Stimulated activated CD4-positive, alpha-beta T cell treated with anti-CD3 and anti-CD28 coated beads, Interleukin-4, amount 100 ng/mL, for 24 hours (primary cell): Measurements from ENCODE around the gene DLEC1.
"Not testable (repeated sequence)": the region's sequence is repeated elsewhere in the genome, so short reads cannot be mapped to it uniquely, and the experiment has no call there.

Source experiments
- DNase-seq: peaks from one replicate; pipeline ENCODE4 v3.0.0-alpha.2; 2020

The DLEC1 gene

GRCh38 chr3:38046821-38047220, 7.8 kb downstream of the DLEC1 start:
- DNase-seq, result no peak

DNA sequence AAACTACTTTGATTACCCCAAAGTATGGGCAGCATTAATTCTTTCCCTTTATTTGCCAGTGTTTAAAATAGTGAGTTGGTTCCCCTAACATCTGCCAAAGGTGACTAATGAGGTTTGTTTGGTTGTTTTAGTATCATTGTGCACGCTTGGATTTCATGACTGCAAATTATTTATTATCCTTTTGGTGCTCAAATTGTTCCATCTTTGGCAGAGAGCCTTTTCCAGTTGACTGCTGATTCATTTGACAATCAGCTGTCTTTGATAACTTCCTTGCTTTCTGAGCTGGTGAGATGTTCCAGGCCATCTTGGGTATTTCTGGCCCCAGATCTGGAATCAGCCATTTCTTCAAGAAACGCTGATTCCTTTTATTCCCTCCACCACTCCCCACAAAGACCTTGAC, 8.9 kb downstream of the DLEC1 start:
- no peak for DNase-seq

DNA sequence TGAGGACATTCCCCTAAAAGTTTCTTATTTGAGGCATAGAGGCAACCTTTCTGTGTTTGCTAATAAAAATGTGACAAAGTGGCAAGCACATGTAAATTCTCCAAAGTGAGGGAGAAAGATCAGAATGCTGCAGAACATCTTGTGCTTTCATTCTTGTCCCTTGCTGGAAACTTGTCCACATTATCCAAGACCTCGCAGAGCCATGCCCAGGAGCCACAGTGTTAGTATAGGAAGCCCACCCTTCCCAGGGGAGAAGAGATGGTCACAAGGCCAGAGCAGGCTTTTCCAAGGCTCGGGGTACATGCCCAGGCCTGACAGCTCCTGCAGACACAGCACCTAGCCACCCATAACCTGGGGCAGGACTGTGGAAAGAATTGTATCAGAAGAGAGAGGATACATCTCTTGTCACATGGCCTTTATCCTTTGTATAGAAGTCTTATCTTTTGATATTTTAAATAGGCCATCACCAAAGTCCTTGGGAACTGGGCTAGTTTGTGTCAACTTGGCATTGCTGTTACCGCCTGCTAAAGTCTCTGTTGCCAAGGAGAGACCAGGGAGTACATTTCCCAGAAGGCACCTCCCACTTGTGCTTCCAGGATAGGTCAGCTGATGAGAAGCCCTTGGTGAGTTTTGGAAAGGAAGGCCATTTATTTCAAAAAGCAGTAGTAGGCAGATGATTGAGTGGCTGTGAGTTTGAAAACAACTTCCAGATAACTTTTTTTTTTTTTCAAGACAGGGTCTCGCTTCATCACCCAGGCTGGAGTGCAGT, 10.5 kb downstream of the DLEC1 start:
- no peak for DNase-seq

DNA sequence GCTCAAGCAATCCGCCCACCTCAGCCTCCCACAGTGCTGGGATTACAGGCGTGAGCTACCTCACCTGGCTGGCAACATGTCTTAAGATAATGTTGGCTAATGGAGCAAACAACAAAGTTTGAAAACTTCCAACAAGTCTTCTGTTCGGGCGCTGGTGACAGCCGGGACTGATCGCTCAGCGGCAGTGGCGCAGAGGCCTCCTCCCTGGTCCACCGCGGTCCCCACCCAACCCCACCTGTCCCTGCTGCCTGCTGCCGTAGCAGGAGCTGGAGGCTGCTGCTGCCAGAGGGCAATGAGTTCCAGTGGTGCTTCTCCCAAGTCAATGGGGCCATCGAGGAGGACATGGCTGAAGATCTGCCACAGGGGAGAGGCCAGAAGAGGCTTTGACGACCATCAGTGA, 12.1 kb downstream of the DLEC1 start:
- DNase-seq, result no peak

DNA sequence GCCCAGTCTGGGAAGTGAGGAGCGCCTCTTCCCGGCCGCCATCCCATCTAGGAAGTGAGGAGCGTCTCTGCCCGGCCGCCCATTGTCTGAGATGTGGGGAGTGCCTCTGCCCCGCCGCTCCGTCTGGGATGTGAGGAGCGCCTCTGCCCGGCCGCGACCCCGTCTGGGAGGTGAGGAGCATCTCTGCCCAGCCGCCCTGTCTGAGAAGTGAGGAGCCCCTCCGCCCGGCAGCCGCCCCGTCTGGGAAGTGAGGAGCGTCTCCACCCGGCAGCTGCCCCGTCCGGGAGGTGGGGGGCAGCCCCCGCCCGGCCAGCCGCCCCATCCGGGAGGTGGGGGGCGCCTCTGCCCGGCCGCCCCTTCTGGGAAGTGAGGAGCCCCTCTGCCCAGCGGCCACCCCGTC, 14.3 kb downstream of the DLEC1 start:
- not testable (repeated sequence) for DNase-seq

GRCh38 chr3:38053813-38054498, 14.9 kb downstream of the DLEC1 start:
- DNase-seq, result not testable (repeated sequence)

GRCh38 chr3:38054499-38055001, 15.5 kb downstream of the DLEC1 start:
- DNase-seq, result no peak

DNA sequence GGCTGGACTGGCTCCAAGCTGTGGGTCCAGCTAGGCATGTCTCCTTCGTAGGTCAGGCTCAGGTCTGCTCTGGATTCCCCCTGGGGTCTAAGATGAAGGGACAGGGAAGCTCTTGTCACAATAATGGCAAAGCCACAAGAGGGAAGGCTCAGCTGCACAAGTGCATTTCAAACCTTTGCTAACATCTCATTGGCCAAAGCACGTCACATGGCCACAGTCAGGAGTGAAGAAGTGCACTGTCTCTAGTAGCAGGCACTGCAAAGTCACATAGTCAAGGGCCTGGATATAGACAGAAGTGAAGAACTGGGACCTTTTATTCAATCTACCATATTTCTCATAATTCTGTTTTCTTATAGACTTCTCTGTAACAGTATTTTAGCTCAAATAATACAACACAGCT, 20.1 kb downstream of the DLEC1 start:
- DNase-seq, result no peak

GRCh38 chr3:38059591-38059990, 20.6 kb downstream of the DLEC1 start:
- no peak for DNase-seq

- DNase-seq, result no peak
Observed at GRCh38 chr3:38062809-38063208, 23.8 kb downstream of the DLEC1 start.

DNA sequence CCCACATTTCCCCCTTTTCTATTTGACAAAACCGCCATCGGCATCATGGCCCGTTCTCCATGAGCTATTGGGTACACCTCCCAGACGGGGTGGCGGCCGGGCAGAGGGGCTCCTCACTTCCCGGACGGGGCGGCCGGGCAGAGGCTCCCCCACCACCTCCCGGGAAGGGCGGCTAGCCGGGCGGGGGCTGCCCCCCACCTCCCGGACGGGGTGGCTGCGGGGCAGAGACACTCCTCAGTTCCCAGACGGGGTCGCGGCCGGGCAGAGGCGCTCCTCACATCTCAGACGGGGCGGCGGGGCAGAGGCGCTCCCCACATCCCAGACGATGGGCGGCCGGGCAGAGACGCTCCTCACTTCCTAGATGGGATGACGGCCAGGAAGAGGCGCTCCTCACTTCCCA, 25.4 kb downstream of the DLEC1 start:
- not testable (repeated sequence) for DNase-seq

DNA sequence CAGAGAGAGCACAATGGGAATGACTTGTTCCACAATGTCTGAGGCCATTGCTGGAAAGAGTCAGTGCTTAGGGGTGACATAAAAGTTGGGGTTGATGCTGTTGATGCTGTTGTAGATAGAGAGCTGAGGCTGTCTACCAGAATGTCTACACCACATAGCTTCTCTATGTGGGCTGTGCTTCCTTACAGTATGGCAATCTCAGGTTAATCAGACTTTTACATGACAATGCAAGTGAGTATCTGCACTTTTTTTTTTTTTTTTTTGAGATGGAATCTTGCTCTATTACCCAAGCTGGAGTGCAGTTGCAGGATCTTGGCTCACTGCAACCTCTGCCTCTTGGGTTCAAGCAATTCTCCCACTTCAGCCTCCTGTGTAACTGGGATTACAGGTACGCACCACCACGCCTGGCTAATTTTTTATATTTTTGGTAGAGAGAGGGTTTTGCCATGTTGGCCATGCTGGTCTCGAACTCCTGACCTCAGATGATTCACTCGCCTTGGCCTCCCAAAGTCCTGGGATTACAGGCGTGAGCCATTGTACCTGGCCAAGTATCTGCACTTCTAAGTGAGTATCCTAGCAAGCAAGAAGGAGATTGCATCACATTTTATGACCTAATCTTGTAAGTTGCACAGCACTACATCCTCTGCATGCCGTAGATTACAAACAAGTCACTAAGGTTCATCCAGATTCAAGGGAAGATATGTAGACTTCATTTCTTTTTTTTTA, 28.7 kb downstream of the DLEC1 start:
- no peak for DNase-seq

DNA sequence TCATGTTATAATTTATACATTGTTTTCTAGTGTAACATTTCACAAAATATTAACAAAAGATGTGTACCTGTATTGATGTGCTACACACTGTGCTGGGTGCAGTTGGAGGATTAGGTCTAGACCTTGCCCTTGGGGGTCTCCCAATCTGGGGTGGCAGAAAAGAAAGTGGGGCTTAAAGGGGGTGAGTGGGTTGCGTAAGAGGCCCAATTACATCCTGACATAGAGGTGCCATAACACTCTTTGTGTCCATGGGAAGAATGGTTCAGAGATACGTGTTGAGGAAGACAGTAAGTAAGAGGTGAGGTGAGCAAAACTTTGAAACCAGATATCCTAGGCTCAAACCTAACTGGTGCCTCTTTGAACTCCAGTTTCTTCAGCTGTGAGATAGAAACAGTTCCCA, 31.0 kb downstream of the DLEC1 start:
- no peak for DNase-seq

GRCh38 chr3:38077073-38077472, 38.1 kb downstream of the DLEC1 start:
- DNase-seq, result not testable (repeated sequence)

- not testable (repeated sequence) for DNase-seq
Observed at GRCh38 chr3:38082296-38082695, 43.3 kb downstream of the DLEC1 start.

- not testable (repeated sequence) for DNase-seq
Observed at GRCh38 chr3:38083254-38083653, 44.2 kb downstream of the DLEC1 start.

DNA sequence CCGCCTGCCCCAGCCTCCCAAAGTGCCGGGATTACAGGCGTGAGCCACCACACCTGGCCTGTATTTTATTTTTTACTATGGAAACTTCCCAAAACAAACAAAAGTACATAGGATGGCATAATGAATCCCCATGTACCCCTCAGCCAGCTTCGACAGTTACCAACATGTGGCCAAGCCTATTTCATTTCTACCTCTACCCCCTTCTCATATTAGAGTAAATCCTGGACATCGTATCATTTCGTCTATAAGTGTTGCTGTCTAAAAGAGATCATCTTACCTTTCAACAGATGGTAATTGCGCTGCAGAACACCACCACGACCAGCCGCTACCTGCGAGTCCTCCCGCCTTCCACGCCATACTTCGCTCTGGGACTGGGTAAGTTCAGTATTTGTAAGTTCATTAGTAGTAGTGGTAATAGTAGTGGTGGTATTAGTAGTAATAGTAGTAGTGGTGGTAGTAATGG, 44.9 kb downstream of the DLEC1 start:
- no peak for DNase-seq

DNA sequence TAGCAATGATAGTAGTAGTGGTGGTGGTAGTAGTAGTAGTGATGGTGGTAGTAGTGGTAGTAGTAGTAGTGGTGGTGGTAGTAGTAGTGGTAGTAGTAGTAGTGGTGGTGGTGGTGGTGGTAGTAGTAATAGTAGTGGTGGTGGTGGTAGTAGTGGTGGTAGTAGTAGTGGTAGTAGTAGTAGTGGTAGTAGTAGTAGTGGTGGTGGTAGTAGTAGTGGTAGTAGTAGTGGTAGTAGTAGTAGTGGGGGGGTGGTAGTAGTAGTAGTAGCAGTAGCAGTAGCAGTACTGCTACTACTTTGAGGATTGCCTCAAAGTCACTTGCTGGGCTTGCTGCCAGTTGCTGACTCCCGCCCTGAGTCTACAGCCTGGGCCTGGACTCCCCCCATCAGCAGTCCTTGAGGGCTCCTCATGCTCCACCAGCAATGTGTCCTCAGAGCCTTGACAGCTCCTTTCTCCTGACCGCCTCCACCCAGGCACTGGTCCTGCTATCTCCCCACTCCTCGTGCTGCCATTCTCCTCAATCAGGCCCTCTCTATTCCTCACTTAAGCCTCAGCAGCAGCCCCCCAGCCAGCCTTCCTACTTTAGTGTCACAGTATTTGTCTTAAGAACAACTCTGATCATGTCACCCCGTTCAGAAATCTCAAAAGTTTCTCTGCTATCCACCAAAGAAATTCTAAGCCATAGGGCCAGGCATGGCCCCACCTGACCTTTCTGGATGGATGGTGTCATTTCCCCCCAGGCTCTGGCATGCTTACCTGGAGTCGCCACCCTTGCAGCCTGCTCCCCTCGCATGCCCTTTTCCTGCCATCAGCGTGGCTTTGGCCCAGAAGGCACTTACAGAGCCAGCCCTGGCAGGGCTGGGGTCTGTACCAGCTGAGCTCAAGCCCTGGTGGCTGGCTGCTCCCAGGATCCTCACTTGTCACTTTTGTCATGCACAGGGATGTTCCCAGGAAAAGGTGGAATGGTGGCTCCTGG, 45.6 kb downstream of the DLEC1 start:
- no peak for DNase-seq

DNA sequence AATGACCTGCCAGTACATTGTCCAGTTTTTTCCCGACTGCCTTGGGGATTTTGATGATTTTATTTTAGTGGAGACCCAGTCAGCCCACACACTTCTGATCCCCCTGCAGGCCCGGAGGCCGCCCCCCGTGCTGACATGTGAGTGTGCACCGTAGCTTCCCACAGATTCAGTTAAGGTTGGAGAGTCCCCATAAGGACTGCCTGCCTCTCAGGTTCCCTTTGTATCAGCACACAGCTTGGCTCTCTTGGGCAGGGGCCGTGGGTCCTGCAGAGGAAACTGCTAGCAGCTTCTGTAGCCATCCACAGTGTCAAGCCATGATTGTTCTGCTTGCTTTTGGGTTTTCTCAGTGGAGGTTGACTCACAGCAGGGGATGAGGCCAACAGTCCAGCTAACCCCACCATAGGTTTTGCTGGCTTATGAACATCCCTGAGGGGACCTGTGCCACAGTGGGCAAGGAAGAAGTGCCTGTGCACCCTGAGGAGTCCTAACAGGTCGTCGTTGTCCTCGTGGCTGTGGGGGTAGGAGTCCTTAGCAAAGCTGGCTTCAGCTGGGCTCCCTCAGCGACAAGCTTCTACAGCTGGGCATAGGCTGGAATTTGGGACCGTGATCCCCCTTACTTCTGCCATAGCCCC, 46.4 kb downstream of the DLEC1 start:
- DNase-seq, result no peak

DNA sequence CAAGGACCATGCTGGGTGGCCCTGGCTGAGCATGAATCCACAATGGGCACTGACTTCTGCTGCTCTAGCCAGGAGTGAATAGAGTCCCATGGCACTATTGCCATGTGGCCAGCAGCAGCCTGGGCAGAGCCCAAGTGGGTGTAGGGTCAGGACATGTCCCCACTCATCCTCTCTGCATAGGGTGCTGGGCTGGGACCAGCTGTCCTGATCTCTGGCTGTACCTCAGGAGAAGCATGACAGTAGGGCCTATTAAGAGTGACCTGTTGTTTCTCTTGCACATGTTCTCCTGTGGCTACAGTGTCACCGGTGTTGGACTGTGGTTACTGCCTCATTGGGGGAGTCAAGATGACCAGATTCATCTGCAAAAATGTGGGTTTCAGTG, 46.9 kb downstream of the DLEC1 start:
- no peak for DNase-seq

DNA sequence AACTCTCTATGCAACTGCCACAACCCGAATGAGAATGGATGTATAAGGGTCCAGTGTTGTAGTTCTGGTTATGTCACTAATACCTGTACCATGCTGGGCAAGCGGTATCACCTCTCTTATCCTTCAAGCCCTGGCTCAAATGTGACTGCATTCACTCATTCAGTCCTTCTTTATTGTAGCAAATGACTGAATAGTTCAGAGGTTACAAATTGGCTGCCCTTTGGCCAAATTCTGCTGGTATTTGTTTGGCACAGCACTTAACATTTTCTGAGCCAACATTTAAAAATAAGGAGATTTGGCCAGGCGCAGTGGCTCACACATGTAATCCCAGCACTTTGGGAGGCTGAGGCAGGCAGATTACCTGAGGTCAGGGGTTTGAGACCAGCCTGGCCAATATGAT, 47.5 kb downstream of the DLEC1 start:
- no peak for DNase-seq

DNA sequence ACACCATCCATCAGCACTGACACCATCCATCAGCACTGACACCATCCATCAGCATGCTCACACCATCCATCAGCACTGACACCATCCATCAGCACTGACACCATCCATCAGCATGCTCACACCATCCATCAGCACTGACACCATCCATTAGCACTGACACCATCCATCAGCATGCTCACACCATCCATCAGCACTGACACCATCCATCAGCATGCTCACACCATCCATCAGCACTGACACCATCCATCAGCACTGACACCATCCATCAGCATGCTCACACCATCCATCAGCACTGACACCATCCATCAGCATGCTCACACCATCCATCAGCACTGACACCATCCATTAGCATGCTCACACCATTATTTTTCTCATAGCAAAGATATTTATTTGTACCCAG, 48.3 kb downstream of the DLEC1 start:
- not testable (repeated sequence) for DNase-seq
